Activated T-cell treated with anti-CD3 and anti-CD28 coated beads, Interleukin-2, amount 50 U/mL, for 24 hours (primary cell): ENCODE measurements around the gene DUSP7.
A peak's percentile ranks its signal among the peaks of the same experiment; 100 is the strongest.
"Not testable (repeated sequence)": the region's sequence is repeated elsewhere in the genome, so short reads cannot be mapped to it uniquely, and the experiment has no call there.

Experiments
- DNase-seq: peaks from one replicate; pipeline ENCODE4 v3.0.0-alpha.2; 2020
- H3K27ac Mint-ChIP-seq: 2 replicates; pipeline ENCODE4 v1.8.0; 2020; ENCODE audit warnings: mild to moderate bottlenecking, mixed read lengths
- H3K27me3 Mint-ChIP-seq: 2 replicates; pipeline ENCODE4 v1.8.0; 2020; ENCODE audit warnings: mixed read lengths
- H3K36me3 Mint-ChIP-seq: 2 replicates; pipeline ENCODE4 v1.8.0; 2020; ENCODE audit warnings: low read depth, mixed read lengths
- H3K4me1 Mint-ChIP-seq: 2 replicates; pipeline ENCODE4 v1.8.0; 2020; ENCODE audit warnings: low read depth, mixed read lengths
- H3K4me3 Mint-ChIP-seq: 2 replicates; pipeline ENCODE4 v1.8.0; 2020; ENCODE audit warnings: mild to moderate bottlenecking, moderate library complexity, mixed read lengths
- H3K9me3 Mint-ChIP-seq: 2 replicates; pipeline ENCODE4 v1.8.0; 2020; ENCODE audit warnings: mixed read lengths

DUSP7 gene

GRCh38 chr3:52051444-52051843 is 4.9 kb downstream of the DUSP7 start:
- Mint-ChIP-seq H3K4me1 (peaks cover 55% of the 10 kb centered on the region), H3K4me3 (peak overlapping the region; percentile 90), H3K36me3 (peaks cover 72% of the 10 kb centered on the region), H3K27me3 (no peaks in the 10 kb centered on the region), H3K27ac (peak overlapping the region; percentile 89), H3K9me3 (no peaks in the 10 kb centered on the region)
- no peak for DNase-seq

DNA sequence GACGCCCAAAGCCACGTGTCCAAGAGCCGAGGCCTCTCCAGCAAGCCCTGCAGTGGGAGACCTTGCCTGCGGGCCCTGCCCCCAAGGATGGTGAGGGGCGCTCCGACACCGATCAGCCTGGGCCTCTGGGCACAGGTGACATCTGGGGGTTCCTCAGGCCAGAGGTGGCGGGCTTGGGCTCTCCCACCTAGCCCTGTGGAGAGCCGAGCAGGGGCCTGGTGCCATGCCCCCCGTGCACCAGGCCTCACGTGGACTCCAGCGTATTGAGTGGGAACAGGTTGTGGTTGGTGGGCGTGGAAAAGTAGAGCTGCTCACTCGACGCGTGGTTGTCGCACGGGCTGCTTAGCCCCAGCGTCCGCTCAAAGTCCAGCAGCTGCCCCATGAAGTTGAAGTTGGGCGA is 5.8 kb downstream of the DUSP7 start:
- Mint-ChIP-seq H3K4me1 (peaks cover 56% of the 10 kb centered on the region), H3K36me3 (peaks cover 70% of the 10 kb centered on the region), H3K9me3 (no peaks in the 10 kb centered on the region), H3K27me3 (no peaks in the 10 kb centered on the region), H3K4me3 (no peak overlapping the region), H3K27ac (peak overlapping the region; percentile 89)
- DNase-seq = no peak

DNA sequence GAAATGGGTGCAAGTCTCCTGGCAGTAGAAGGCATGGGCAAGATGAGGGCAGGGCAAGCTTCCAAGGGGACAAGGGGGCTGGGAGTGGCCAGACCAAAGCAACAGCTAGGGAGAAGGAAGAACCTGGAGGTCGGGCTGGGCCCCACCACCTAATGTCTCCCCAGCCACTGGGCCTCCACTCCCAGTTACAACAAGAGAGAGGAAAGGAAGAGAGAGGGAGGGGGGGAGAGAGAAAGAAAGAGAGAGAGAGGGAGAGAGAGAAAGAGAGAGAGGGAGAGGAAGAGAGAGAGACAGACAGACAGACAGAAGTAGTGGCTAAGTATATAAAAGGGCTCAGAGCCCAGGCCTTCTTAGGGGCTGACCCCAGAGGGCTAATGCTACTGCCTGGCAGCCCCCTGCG is 6.9 kb downstream of the DUSP7 start:
- Mint-ChIP-seq H3K27me3 (no peaks in the 10 kb centered on the region), H3K4me3 (no peak overlapping the region), H3K9me3 (no peaks in the 10 kb centered on the region), H3K27ac (peak overlapping the region; percentile 79), H3K4me1 (peaks cover 53% of the 10 kb centered on the region), H3K36me3 (peaks cover 62% of the 10 kb centered on the region)
- DNase-seq = no peak

GRCh38 chr3:52047295-52047960 is 8.9 kb downstream of the DUSP7 start:
- no peak for DNase-seq
- peaks cover 42% of the 10 kb centered on the region for H3K36me3 Mint-ChIP-seq
- no peak overlapping the region for H3K4me3 Mint-ChIP-seq
- H3K4me1 Mint-ChIP-seq = peaks cover 33% of the 10 kb centered on the region
- no peaks in the 10 kb centered on the region for H3K27me3 Mint-ChIP-seq
- no peaks in the 10 kb centered on the region for H3K9me3 Mint-ChIP-seq
- no peak overlapping the region for H3K27ac Mint-ChIP-seq

DNA sequence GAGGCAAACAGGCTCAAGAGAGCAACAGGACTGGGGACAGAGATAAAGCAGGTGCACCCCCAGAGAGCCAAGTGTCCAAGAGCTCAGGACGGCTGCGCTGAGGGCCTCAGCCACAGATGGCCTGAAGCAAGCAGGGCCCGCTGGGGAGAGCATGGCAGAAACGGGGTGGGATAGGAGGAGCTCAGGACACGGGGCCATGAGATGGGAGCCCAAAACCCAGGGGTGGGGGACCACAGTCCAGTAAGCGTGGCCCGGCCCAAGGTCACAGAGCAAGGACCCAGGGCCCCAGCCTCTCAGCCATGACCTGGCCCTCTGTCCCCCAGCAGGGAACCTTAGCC is 9.5 kb downstream of the DUSP7 start:
- no peak for DNase-seq
- Mint-ChIP-seq H3K4me1 (peaks cover 27% of the 10 kb centered on the region), H3K36me3 (peaks cover 36% of the 10 kb centered on the region), H3K4me3 (no peak overlapping the region), H3K27ac (peak overlapping the region; percentile 69), H3K9me3 (no peaks in the 10 kb centered on the region), H3K27me3 (no peaks in the 10 kb centered on the region)

GRCh38 chr3:52046186-52046901 is 10.0 kb downstream of the DUSP7 start:
- Mint-ChIP-seq H3K36me3 (peaks cover 31% of the 10 kb centered on the region), H3K4me3 (no peak overlapping the region), H3K9me3 (no peaks in the 10 kb centered on the region), H3K27me3 (no peaks in the 10 kb centered on the region), H3K27ac (peak overlapping the region; percentile 69), H3K4me1 (peaks cover 24% of the 10 kb centered on the region)
- no peak for DNase-seq

DNA sequence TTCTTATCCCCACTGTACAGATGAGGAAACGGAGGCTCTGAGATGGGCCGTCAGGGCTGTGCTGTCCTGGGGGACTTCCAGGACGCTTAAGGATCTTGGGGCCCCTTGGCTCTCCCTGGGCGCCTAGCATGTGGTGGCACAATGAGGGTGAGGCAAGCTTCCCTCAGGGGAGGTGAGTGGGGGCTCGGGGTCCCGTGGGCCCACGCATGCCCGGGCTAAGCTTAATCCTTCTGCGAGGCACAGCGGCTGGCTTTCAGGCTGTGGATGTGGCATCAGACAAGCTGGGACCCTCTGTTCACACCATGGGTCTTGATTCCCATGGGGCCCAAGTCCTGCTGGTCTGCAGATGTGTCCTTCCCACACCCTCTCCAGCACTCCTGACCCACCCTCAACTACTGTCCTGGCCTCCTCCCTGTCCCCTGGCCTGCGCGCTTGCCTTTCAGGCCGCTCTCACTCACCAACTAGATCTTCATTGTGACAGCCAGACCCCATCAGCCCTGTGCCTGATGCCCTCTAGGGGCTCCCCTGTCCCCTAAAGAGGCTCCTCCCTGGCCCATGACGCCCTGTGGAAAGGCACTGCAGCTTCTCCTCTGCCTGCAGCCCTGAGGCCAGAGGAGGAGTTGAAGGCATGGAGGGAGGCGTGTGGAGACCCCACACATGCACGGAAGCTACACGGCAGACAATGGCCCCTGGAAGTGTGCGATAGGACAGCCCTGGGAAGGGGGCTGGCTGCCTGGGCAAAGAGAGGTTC is 11.3 kb downstream of the DUSP7 start:
- no peaks in the 10 kb centered on the region for H3K9me3 Mint-ChIP-seq
- peak overlapping the region; percentile 74 for H3K27ac Mint-ChIP-seq
- no peak for DNase-seq
- peaks cover 18% of the 10 kb centered on the region for H3K36me3 Mint-ChIP-seq
- no peak overlapping the region for H3K4me3 Mint-ChIP-seq
- peaks cover 15% of the 10 kb centered on the region for H3K4me1 Mint-ChIP-seq
- H3K27me3 Mint-ChIP-seq = no peaks in the 10 kb centered on the region

DNA sequence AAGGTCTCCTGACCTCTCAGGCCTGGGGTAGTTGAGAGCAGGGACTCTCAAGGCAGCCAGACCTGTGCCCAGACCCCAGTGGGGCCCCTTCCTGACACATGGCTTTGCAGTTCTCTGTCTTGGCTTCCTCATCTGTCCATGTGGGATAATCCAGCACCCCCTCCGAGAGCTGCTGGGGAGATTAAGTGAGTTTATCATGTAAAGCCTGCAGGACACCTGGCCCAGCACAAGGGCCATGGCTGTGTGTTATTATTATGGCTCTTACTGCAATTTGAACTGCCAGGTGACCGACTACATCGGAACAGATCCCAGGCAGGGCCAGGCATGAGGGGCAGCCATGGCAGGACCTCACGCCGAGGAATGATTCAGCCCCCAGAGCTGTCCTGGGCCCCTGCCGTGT is 12.6 kb downstream of the DUSP7 start:
- peaks cover 6% of the 10 kb centered on the region for H3K4me1 Mint-ChIP-seq
- H3K27me3 Mint-ChIP-seq = no peaks in the 10 kb centered on the region
- no peak overlapping the region for H3K4me3 Mint-ChIP-seq
- DNase-seq = no peak
- H3K36me3 Mint-ChIP-seq = peaks cover 5% of the 10 kb centered on the region
- H3K27ac Mint-ChIP-seq = no peak overlapping the region
- no peaks in the 10 kb centered on the region for H3K9me3 Mint-ChIP-seq

GRCh38 chr3:52043039-52043438 is 13.3 kb downstream of the DUSP7 start:
- H3K36me3 Mint-ChIP-seq, H3K27ac Mint-ChIP-seq, H3K4me3 Mint-ChIP-seq, DNase-seq, H3K4me1 Mint-ChIP-seq, H3K9me3 Mint-ChIP-seq, H3K27me3 Mint-ChIP-seq: not testable (repeated sequence)

DNA sequence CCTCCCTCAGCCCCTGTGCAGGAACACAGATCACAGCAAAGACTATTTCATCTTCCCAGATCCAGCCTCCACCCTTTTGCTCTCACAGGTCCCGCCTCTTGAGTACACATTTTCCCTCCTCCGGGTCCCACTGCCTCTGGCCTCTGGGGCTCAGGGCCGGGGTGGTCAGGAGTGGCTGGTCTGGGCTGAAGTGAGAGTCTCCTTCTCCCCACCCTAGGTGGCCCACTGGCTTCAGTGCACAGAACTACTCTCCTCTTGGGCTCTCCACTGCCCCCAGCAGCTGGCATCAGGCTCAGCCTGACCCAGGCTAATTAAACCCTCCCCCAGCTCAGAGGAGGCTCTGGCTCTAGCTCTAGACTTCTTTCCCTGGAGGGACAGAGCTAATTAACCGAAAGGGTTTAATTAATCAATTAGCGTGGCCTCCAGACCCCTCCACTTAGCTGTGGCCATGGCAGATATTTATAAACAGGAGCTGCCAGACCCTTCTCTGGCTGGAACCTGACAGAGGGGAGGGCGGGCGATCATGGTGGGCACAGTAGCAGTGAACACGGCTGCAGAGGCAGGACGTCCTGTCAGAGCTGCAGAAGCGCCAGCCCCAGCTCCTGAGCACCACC is 15.1 kb downstream of the DUSP7 start:
- Mint-ChIP-seq H3K4me1 (peaks cover 3% of the 10 kb centered on the region), H3K4me3 (no peak overlapping the region), H3K36me3 (no peaks in the 10 kb centered on the region), H3K9me3 (no peaks in the 10 kb centered on the region), H3K27me3 (no peaks in the 10 kb centered on the region), H3K27ac (no peak overlapping the region)
- DNase-seq = no peak

DNA sequence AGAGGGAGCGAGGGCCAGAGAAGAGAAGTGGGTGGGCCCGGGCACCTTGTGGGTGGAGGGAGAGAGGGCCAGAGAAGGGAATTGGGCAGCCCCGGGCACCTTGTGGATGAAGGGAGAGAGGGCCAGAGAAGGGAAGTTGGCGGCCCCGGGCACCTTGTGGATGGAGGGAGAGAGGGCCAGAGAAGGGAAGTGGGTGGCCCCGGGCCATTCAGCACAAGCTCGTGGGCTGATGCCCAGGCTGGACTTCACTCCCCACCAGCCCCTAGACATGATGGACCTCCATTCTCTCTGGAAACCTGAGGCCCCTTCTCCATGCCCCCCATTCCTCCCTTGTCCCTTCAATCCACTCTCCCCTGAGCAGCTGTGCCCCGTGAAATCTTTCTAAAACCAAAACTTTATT is 15.8 kb downstream of the DUSP7 start:
- H3K9me3 Mint-ChIP-seq = no peaks in the 10 kb centered on the region
- H3K27ac Mint-ChIP-seq = no peak overlapping the region
- no peak overlapping the region for H3K4me3 Mint-ChIP-seq
- H3K36me3 Mint-ChIP-seq = no peaks in the 10 kb centered on the region
- H3K4me1 Mint-ChIP-seq = peaks cover 3% of the 10 kb centered on the region
- no peaks in the 10 kb centered on the region for H3K27me3 Mint-ChIP-seq
- no peak for DNase-seq

DNA sequence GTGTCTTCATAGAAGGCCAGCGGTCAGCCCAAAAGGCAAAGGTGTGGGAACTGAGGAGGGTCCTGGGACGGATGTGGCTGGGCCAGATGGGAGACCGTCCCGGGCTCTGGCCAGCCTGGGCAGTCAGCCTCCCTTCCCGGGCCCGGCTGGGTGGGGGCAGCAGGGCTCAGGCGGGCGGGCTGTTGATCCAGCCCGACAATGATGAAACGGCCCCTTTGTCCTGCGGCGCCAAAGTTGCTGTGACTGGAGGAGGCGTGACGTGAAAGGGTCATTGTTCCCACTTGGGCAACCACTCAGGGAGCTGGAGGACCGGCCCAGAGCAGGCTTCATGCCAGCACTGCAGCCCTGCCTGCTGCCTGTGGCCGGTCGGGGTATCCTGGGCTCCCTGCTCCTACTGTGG is 16.5 kb downstream of the DUSP7 start:
- Mint-ChIP-seq H3K27ac (no peak overlapping the region), H3K4me3 (no peak overlapping the region), H3K36me3 (no peaks in the 10 kb centered on the region), H3K4me1 (peaks cover 3% of the 10 kb centered on the region), H3K27me3 (no peaks in the 10 kb centered on the region), H3K9me3 (no peaks in the 10 kb centered on the region)
- DNase-seq = no peak

DNA sequence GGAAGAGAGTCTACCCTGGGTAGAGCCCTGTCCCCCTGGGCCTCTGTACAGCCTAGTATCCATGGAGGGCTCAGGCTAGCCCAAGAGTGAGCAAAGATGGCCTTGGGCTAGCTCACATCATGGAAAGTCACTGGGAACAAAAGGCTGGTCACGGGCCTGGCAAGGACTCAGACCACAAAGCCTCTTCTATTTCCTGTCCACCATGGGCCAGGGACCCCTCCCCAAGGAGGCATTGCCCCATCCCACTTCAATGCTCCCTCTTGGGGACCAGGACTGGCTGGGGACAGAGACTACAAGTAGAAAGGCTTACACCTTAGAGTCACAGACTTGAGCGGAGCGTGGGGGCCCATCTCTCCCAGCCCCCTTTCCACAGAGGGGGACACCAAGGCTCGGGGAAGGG is 16.9 kb downstream of the DUSP7 start:
- H3K27ac Mint-ChIP-seq = no peak overlapping the region
- H3K27me3 Mint-ChIP-seq = no peaks in the 10 kb centered on the region

DNA sequence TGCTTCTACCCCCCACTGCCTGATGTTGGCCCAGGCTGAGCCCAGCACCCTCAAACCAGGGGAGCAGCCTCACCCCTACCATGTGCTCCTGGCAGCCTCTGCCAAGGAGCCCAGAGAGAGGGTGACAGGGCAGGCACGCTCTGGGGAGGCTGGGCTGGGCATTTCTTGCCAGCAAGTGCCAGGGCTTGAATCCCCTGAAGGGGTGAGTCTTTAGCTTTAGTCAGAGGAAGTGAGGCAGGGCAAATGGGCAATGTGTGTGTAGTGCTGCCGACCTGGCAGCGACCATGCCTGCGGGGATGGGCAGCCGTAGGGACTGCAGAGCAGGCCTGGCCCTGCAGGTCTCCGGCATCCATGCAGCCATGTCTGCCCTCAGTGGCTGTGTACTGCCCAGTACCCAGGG is 18.1 kb downstream of the DUSP7 start:
- Mint-ChIP-seq H3K27ac (no peak overlapping the region), H3K4me1 (peaks cover 2% of the 10 kb centered on the region), H3K9me3 (no peaks in the 10 kb centered on the region), H3K27me3 (no peaks in the 10 kb centered on the region), H3K4me3 (no peak overlapping the region), H3K36me3 (no peaks in the 10 kb centered on the region)
- no peak for DNase-seq

More for the DNA sequence above, 16.9 kb downstream of the DUSP7 start:
- Mint-ChIP-seq H3K4me3 (no peak overlapping the region), H3K9me3 (no peaks in the 10 kb centered on the region), H3K36me3 (no peaks in the 10 kb centered on the region), H3K4me1 (peaks cover 3% of the 10 kb centered on the region)
- no peak for DNase-seq

DNA sequence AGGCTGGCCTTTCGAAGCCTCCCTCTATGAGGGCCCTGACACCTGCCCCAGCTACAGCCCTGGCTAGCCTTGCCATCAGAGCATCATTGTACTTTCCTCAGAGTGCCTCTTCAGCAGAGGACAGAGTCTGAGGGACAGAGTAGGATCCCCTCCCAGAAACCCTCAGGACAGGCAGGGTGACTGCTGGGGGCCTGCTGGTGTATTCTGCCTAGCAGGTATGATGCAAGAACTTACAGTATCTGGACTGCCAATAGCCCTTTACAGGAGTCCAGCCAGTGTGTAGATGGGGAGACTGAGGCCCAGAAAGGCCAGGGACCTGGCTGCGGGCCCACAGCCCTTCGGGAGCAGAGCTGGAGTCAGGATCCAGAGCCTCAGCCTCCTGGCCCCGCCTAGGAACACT is 19.1 kb downstream of the DUSP7 start:
- H3K27ac Mint-ChIP-seq = no peak overlapping the region

More for the DNA sequence above, 19.1 kb downstream of the DUSP7 start:
- Mint-ChIP-seq H3K9me3 (no peaks in the 10 kb centered on the region), H3K27me3 (no peaks in the 10 kb centered on the region), H3K36me3 (no peaks in the 10 kb centered on the region), H3K4me1 (peaks cover 2% of the 10 kb centered on the region), H3K4me3 (no peak overlapping the region)
- no peak for DNase-seq
